HepG2 (cell line): ENCODE measurements around the gene DLG1. TPM values are rescaled to one million over a fixed set of nuclear protein-coding genes. Genes with fewer than 3 reads are reported as not detected.

Experiments used
- ATAC-seq: fragments of 200-7000 bp; cut with Tn5 transposase; 3 replicates; pipeline ENCODE4 v1.9.1; 2020; ENCODE audit warnings: mild to moderate bottlenecking, moderate library complexity
- BruUV-seq: library from RNA; stranded (reverse); fragments of 400-500 nt; replicated peaks from 2 replicates; lab custom pipeline; 2021; lab: Mats Ljungman, UMichigan
- CTCF ChIA-PET: fragments of 300-600 bp; formaldehyde crosslinking; extraction: SDS; loops from one replicate; lab custom pipeline; 2021; ENCODE audit warnings: low total read pairs, inconsistent platforms, low intra/inter-chr PET ratio; lab: Yijun Ruan, JAX
- POLR2A ChIA-PET: fragments of 350-600 bp; sonication (Branson Sonifier 250); formaldehyde crosslinking; loops from one replicate; lab custom pipeline; 2020; ENCODE audit warnings: antibody characterized with exemption, inconsistent platforms; lab: Yijun Ruan, JAX
- DNase-seq: peaks from one replicate; pipeline ENCODE4 v3.0.0-alpha.2; 2015; ENCODE audit warnings: low spot score
- FAIRE-seq: peaks from 3 replicates; lab custom pipeline; 2011; peaks lifted over from hg19 to GRCh38; lab: Jason Lieb, UNC
- H2AFZ ChIP-seq: one replicate; pipeline ENCODE4 v1.6.1; 2011; ENCODE audit warnings: low read length, inconsistent platforms
- H3K27ac ChIP-seq: fragments of 300-600 bp; 3 replicates; pipeline ENCODE4 v1.8.0; 2011; ENCODE audit warnings: mixed run types, mild to moderate bottlenecking, mixed read lengths, low read length, inconsistent platforms; ENCODE audit not compliant: insufficient read depth; ENCODE audit errors: extremely low read length
- H3K27me3 ChIP-seq, 2 experiments: fragments of 200-600 bp in 1 of 2; 2 replicates in 1 of 2; 3 replicates in 1 of 2; pipeline versions ENCODE4 v1.6.0 to v1.8.0; 2011; ENCODE audit warnings: low read length in 2 of 2, mild to moderate bottlenecking in 2 of 2, moderate library complexity in 2 of 2, inconsistent platforms in 1 of 2; ENCODE audit not compliant: insufficient read depth in 2 of 2, control insufficient read depth in 1 of 2
- H3K36me3 ChIP-seq, 2 experiments: fragments of 200-600 bp in 1 of 2; replicated peaks in 1 of 2; 2 replicates in 1 of 2; 3 replicates in 1 of 2; pipeline versions ENCODE4 v1.5.1 to v1.8.0; 2011; ENCODE audit warnings: low read length in 2 of 2, inconsistent platforms in 1 of 2; ENCODE audit not compliant: insufficient read depth in 2 of 2, control insufficient read depth in 1 of 2
- H3K4me1 ChIP-seq: 2 replicates; pipeline ENCODE4 v1.5.1; 2012; ENCODE audit warnings: low read length, inconsistent platforms; ENCODE audit not compliant: insufficient read depth
- H3K4me2 ChIP-seq: 2 replicates; pipeline ENCODE4 v1.6.0; 2011; ENCODE audit warnings: low read depth, low read length, inconsistent platforms
- H3K4me3 ChIP-seq, 3 experiments: fragments of 200-600 bp in 1 of 3; sonication (generic), shearing (Covaris generic) in 1 of 3; replicated peaks in 1 of 3; 2 replicates each; pipeline ENCODE4 v1.5.1; 2011 to 2016; ENCODE audit warnings: low read length in 3 of 3, inconsistent platforms in 2 of 3, low read depth in 2 of 3, mild to moderate bottlenecking in 2 of 3, control low read depth in 1 of 3, mixed read lengths in 1 of 3; ENCODE audit not compliant: insufficient read depth in 1 of 3
- H3K79me2 ChIP-seq: one replicate; pipeline ENCODE4 v1.6.1; 2011; ENCODE audit warnings: low read length, inconsistent platforms; ENCODE audit not compliant: insufficient read depth
- H3K9ac ChIP-seq: 2 replicates; pipeline ENCODE4 v1.6.0; 2011; ENCODE audit warnings: mild to moderate bottlenecking, low read depth, low read length, inconsistent platforms; ENCODE audit not compliant: insufficient read depth
- H3K9me3 ChIP-seq: 2 replicates; pipeline ENCODE4 v1.5.1; 2012; ENCODE audit warnings: mild to moderate bottlenecking, low read length
- H4K20me1 ChIP-seq: 2 replicates; pipeline ENCODE4 v1.6.0; 2011; ENCODE audit warnings: inconsistent platforms, mild to moderate bottlenecking, low read length, moderate library complexity; ENCODE audit not compliant: insufficient read depth
- BCL3 ChIP-seq: sonication (generic); formaldehyde crosslinking; IDR thresholded peaks from 2 replicates; pipeline ENCODE4 v1.5.1; 2020; ENCODE audit warnings: mild to moderate bottlenecking, missing genetic modification reagents, moderate library complexity
- DBP ChIP-seq: sonication (generic); formaldehyde crosslinking; IDR thresholded peaks from 2 replicates; pipeline ENCODE4 v1.4.0; 2020; ENCODE audit warnings: missing genetic modification reagents; ENCODE audit errors: not compliant biosample characterization
- HMGA1 ChIP-seq: sonication (generic); formaldehyde crosslinking; conservative IDR thresholded peaks from 2 replicates; pipeline ENCODE4 v1.4.0; 2020; ENCODE audit warnings: missing genetic modification reagents
- KLF12 ChIP-seq: sonication (generic); formaldehyde crosslinking; IDR thresholded peaks from 2 replicates; pipeline ENCODE4 v1.4.0; 2020; ENCODE audit warnings: missing genetic modification reagents, borderline replicate concordance
- NFIC ChIP-seq: IDR thresholded peaks from 2 replicates; pipeline ENCODE4 v1.6.1; 2012; ENCODE audit warnings: mild to moderate bottlenecking, low read length, inconsistent platforms
- TRIM24 ChIP-seq: sonication (generic); formaldehyde crosslinking; IDR thresholded peaks from 2 replicates; pipeline ENCODE4 v1.8.0; 2022; ENCODE audit warnings: mild to moderate bottlenecking, missing genetic modification reagents
- USF2 ChIP-seq, 2 experiments: sonication (generic) in 1 of 2; formaldehyde crosslinking in 1 of 2; IDR thresholded peaks; 2 replicates each; pipeline versions ENCODE4 v1.5.1 to v1.6.1; 2011 to 2020; ENCODE audit warnings: borderline replicate concordance in 1 of 2, low read depth in 1 of 2, low read length in 1 of 2, mild to moderate bottlenecking in 1 of 2, missing genetic modification reagents in 1 of 2, moderate library complexity in 1 of 2
- YY1 ChIP-seq: IDR thresholded peaks from 2 replicates; pipeline ENCODE4 v1.6.1; 2011; ENCODE audit warnings: low read length, low read depth, moderate library complexity, mild to moderate bottlenecking; ENCODE audit not compliant: insufficient read depth, insufficient replicate concordance
- ZBTB20 ChIP-seq: sonication (generic); formaldehyde crosslinking; IDR thresholded peaks from 2 replicates; pipeline ENCODE4 v1.8.1; 2023; ENCODE audit warnings: missing genetic modification reagents, low read depth, mild to moderate bottlenecking, borderline replicate concordance
- ZHX2 ChIP-seq, 2 experiments: sonication (generic) in 1 of 2; formaldehyde crosslinking in 1 of 2; IDR thresholded peaks; 2 replicates each; pipeline versions ENCODE4 v1.6.1 to v1.9.0; 2014 to 2022; ENCODE audit warnings: antibody characterized with exemption in 1 of 2, borderline replicate concordance in 1 of 2, inconsistent platforms in 1 of 2, low read depth in 1 of 2, missing genetic modification reagents in 1 of 2
- WGBS: methylation state at CpG from one replicate; pipeline ENCODE4 v1.1.6; 2017; ENCODE audit warnings: low lambda C conversion rate; 5-methylcytosine and 5-hydroxymethylcytosine counted together
- in situ Hi-C: cut with HindIII; loops from 2 replicates; pipeline ENCODE4 v1.10.0; 2017; ENCODE audit warnings: low pct_unique_long_range_greater_than_20kb; ENCODE audit not compliant: extremely low pct_ligation_motif_present
- intact Hi-C: fragments of 100-400 bp; cut with micrococcal nuclease; formaldehyde crosslinking; loops from one replicate; pipeline ENCODE4 v1.10.0; 2022; ENCODE audit not compliant: unreplicated experiment
- polyA plus RNA-seq, 8 experiments: library from polyadenylated mRNA; depleted of rRNA in 3 of 8; stranded (reverse) in 7 of 8; unstranded in 1 of 8; fragments of >200 nt; fragmentation: Illumina TruSeq in 4 of 8; extraction: Trizol in 4 of 8; gene quantifications; 2 replicates each; pipeline versions ENCODE4 v1.2.1 to v1.2.3, GENCODE V29; 2011 to 2016; ENCODE audit warnings: low read depth in 4 of 8, missing spikeins in 1 of 8, mixed read lengths in 1 of 8; ENCODE audit not compliant: insufficient read depth in 1 of 8
- total RNA-seq, 5 experiments: library from RNA; depleted of rRNA; stranded (reverse); fragments of >200 nt; fragmentation: Illumina TruSeq; extraction: Trizol; gene quantifications; 2 replicates each; pipeline ENCODE4 v1.2.3, GENCODE V29; 2016; ENCODE audit warnings: low read depth in 1 of 5

DLG1 gene
- total and polyA plus RNA-seq, 2 of the 13 experiments (the other 11 are each of a cell fraction or from before 2014, with no cell fraction given) = 30.5 to 104 TPM

- no peaks in the 10 kb centered on the region for H3K27me3 ChIP-seq
- H3K9me3 ChIP-seq = no peaks in the 10 kb centered on the region
- H3K27ac ChIP-seq = no peak overlapping the region
- H3K4me1 ChIP-seq = peaks cover 33% of the 10 kb centered on the region
- DNase-seq (no peak), FAIRE-seq (no peak), ATAC-seq (no peak)
- ChIA-PET CTCF (interaction anchor here (1.5 kb wide), 1 partner anchor 28 kb away, joined by 5 read pairs; the partner anchor contains the start of gene MELTF), POLR2A (no interaction called here)
- BruUV-seq = no TSS peak
- H4K20me1 ChIP-seq = no peaks in the 10 kb centered on the region
- H3K4me3 ChIP-seq = no peak overlapping the region
- no peak overlapping the region for H3K4me2 ChIP-seq
- WGBS = 95% methylated on average over 41 of the region's 55 CpGs
- no peaks in the 10 kb centered on the region for H3K36me3 ChIP-seq
- H3K9ac ChIP-seq = no peak overlapping the region
- intact Hi-C loops (no loop called here), in situ Hi-C loops (no loop called here)
- no peaks in the 10 kb centered on the region for H3K79me2 ChIP-seq
- no peak overlapping the region for H2AFZ ChIP-seq
- TF ChIP-seq USF2 (IDR thresholded peaks at IDR 0.05; ENCODE audit: low read depth, low read length) (no peak), USF2 (CRISPR knock-in tag; IDR thresholded peaks at IDR 0.05; ENCODE audit: borderline replicate concordance) (no peak), BCL3 (CRISPR knock-in tag) (no peak), KLF12 (CRISPR knock-in tag) (no peak), DBP (CRISPR knock-in tag) (no peak), NFIC (no peak), HMGA1 (CRISPR knock-in tag) (no peak), YY1 (no peak), TRIM24 (CRISPR knock-in tag) (no peak), ZHX2 (IDR thresholded peaks at IDR 0.05; ENCODE audit: low read depth) (no peak), ZHX2 (CRISPR knock-in tag; IDR thresholded peaks at IDR 0.05; ENCODE audit: borderline replicate concordance) (no peak), ZBTB20 (no peak)
Observed at GRCh38 chr3:197001972-197002700, 296.3 kb downstream of the DLG1 start.
